Measurements from ENCODE around the gene SLC8A1. TPM values are rescaled to one million over a fixed set of nuclear protein-coding genes. Genes with fewer than 3 reads are reported as not detected.
A peak's percentile ranks its signal among the peaks of the same experiment; 100 is the strongest.

Gene SLC8A1
- total and polyA plus RNA-seq, 10 of the 15 experiments (the other 5 are each of a cell fraction or from before 2014, with no cell fraction given) = under 0.01 to 1.2 (median 0.01) TPM; not detected in 3

DNA sequence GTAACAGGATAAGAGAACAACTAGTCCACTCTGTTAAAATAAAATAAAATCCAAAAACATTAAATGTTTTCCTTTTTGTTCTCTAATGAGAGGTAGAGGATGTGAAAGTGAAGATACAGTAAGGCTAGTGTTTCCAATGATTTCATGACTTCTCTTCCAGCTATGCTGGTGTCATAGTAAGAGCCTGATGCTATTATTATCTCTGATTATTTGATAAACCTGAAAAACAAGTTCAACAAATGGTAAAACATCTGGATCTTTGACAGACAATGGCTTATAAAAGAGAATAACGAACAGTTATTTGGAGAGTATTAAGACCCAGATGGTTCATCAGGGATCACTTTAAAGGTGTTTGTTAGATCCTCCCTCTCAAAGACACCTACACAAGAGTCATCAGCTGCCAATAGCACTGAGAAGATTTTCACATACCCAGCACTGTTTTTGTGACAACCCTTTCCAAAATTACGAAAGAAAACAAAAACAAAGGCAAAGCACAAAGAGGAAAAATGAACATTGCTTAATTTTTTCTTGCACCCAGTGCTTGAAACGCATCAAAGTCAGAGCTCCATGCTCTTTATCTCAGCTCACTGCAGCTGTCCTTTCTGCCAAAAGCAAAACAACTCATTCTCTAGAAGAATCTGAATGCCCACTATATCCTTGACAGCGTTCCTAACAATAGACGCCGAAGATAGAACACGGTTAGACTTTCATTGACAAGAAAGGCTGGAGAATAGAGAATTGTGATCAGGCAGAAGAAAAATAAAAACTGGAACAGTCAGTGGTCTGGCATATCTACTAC, 168.6 kb downstream of the SLC8A1 start:
- POLR2A ChIA-PET = no interaction called here
- no peak overlapping the region for H3K27ac ChIP-seq (ENCODE audit: control insufficient read depth, insufficient read depth)
- no peak for DNase-seq (ENCODE audit: low read depth, low spot score)
- H4K20me1 ChIP-seq (ENCODE audit: control insufficient read depth, insufficient read depth) = no peaks in the 10 kb centered on the region
- peaks cover 3% of the 10 kb centered on the region; the same call in 1 of the 2 replicates for H3K4me1 ChIP-seq (ENCODE audit: control insufficient read depth, insufficient read depth, low read length)
- no TSS peak for BruUV-seq (replicated peaks)
- peak; percentile 47; the same call in 2 of the 3 replicates for ATAC-seq
- SMC1A ChIA-PET (ENCODE audit: uncharacterized antibody, unreplicated experiment) = interaction anchor here (1.1 kb wide), 1 partner anchor 27 kb away, joined by 3 read pairs; no protein-coding TSS in a partner anchor
- H3K9me3 ChIP-seq (replicated peaks; ENCODE audit: control insufficient read depth, insufficient read depth, low read length) = no peaks in the 10 kb centered on the region
- 81% methylated on average over 6 of the region's 7 CpGs for WGBS (ENCODE audit: insufficient coverage, insufficient replicate concordance, low lambda C conversion rate, missing lambda C conversion rate)
- no peak overlapping the region for H3K9ac ChIP-seq (ENCODE audit: control insufficient read depth, insufficient read depth, low read length)
- H3K36me3 ChIP-seq (ENCODE audit: control insufficient read depth in 2 of 2, insufficient read depth in 2 of 2, low read length in 1 of 2) = no peaks in the 10 kb centered on the region
- CTCF ChIA-PET = interaction anchor here (1.4 kb wide), 1 partner anchor 39 kb away, joined by 4 read pairs; no protein-coding TSS in a partner anchor
- no peak overlapping the region for H2AFZ ChIP-seq (ENCODE audit: control insufficient read depth, low read depth, low read length)
- H3K27me3 ChIP-seq (replicated peaks in 1 of 2; ENCODE audit: control insufficient read depth in 2 of 2, insufficient read depth in 2 of 2, low read length in 1 of 2) = no peaks in the 10 kb centered on the region
- TF ChIP-seq RCOR1 (conservative IDR thresholded peaks at IDR 0.05; ENCODE audit: low read depth, low read length) (no peak), POLR2AphosphoS5 (IDR thresholded peaks at IDR 0.05; ENCODE audit: low read length) (no peak), CBX3 (IDR thresholded peaks at IDR 0.05; ENCODE audit: borderline replicate concordance, low read depth) (no peak), JUND (IDR thresholded peaks at IDR 0.05; ENCODE audit: low read depth, low read length) (no peak)
- TF ChIP-seq, protein P1, sequence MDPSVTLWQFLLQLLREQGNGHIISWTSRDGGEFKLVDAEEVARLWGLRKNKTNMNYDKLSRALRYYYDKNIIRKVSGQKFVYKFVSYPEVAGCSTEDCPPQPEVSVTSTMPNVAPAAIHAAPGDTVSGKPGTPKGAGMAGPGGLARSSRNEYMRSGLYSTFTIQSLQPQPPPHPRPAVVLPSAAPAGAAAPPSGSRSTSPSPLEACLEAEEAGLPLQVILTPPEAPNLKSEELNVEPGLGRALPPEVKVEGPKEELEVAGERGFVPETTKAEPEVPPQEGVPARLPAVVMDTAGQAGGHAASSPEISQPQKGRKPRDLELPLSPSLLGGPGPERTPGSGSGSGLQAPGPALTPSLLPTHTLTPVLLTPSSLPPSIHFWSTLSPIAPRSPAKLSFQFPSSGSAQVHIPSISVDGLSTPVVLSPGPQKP (IDR thresholded peaks at IDR 0.05; ENCODE audit: low read depth, low read length) = no peak
- TF ChIP-seq, protein P2, sequence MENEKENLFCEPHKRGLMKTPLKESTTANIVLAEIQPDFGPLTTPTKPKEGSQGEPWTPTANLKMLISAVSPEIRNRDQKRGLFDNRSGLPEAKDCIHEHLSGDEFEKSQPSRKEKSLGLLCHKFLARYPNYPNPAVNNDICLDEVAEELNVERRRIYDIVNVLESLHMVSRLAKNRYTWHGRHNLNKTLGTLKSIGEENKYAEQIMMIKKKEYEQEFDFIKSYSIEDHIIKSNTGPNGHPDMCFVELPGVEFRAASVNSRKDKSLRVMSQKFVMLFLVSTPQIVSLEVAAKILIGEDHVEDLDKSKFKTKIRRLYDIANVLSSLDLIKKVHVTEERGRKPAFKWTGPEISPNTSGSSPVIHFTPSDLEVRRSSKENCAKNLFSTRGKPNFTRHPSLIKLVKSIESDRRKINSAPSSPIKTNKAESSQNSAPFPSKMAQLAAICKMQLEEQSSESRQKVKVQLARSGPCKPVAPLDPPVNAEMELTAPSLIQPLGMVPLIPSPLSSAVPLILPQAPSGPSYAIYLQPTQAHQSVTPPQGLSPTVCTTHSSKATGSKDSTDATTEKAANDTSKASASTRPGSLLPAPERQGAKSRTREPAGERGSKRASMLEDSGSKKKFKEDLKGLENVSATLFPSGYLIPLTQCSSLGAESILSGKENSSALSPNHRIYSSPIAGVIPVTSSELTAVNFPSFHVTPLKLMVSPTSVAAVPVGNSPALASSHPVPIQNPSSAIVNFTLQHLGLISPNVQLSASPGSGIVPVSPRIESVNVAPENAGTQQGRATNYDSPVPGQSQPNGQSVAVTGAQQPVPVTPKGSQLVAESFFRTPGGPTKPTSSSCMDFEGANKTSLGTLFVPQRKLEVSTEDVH (IDR thresholded peaks at IDR 0.05; ENCODE audit: low read depth, partially characterized antibody) = no peak
- TF ChIP-seq, protein P3, sequence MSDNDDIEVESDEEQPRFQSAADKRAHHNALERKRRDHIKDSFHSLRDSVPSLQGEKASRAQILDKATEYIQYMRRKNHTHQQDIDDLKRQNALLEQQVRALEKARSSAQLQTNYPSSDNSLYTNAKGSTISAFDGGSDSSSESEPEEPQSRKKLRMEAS (IDR thresholded peaks at IDR 0.05; ENCODE audit: low read depth, low read length) = no peak
- in situ Hi-C loops (cut with MboI) = no loop called here
- RAD21 ChIA-PET (ENCODE audit: unreplicated experiment) = interaction anchor here (0.5 kb wide), 1 partner anchor 1636 kb away, joined by 3 read pairs; no protein-coding TSS in a partner anchor
- intact Hi-C loops (cut with micrococcal nuclease; ENCODE audit: unreplicated experiment) = no loop called here
- no peak overlapping the region for H3K4me2 ChIP-seq (ENCODE audit: control insufficient read depth, insufficient read depth)
- no peak for FAIRE-seq
- no peaks in the 10 kb centered on the region for H3K79me2 ChIP-seq (ENCODE audit: control insufficient read depth, insufficient read depth, low read length)
- H3K4me3 ChIP-seq = no peak overlapping the region

Data from GM12878 (cell line).